HepG2 (cell line): Measurements from ENCODE around the gene TWNK. TPM values are rescaled to one million over a fixed set of nuclear protein-coding genes. Genes with fewer than 3 reads are reported as not detected.

Source experiments
- ATAC-seq: fragments of 200-7000 bp; cut with Tn5 transposase; 3 replicates; pipeline ENCODE4 v1.9.1; 2020; ENCODE audit warnings: mild to moderate bottlenecking, moderate library complexity
- BruUV-seq: library from RNA; stranded (reverse); fragments of 400-500 nt; replicated peaks from 2 replicates; lab custom pipeline; 2021; lab: Mats Ljungman, UMichigan
- CTCF ChIA-PET: fragments of 300-600 bp; formaldehyde crosslinking; extraction: SDS; loops from one replicate; lab custom pipeline; 2021; ENCODE audit warnings: low total read pairs, inconsistent platforms, low intra/inter-chr PET ratio; lab: Yijun Ruan, JAX
- POLR2A ChIA-PET: fragments of 350-600 bp; sonication (Branson Sonifier 250); formaldehyde crosslinking; loops from one replicate; lab custom pipeline; 2020; ENCODE audit warnings: antibody characterized with exemption, inconsistent platforms; lab: Yijun Ruan, JAX
- DNase-seq: peaks from one replicate; pipeline ENCODE4 v3.0.0-alpha.2; 2015; ENCODE audit warnings: low spot score
- FAIRE-seq: peaks from 3 replicates; lab custom pipeline; 2011; peaks lifted over from hg19 to GRCh38; lab: Jason Lieb, UNC
- H2AFZ ChIP-seq: one replicate; pipeline ENCODE4 v1.6.1; 2011; ENCODE audit warnings: low read length, inconsistent platforms
- H3K27ac ChIP-seq: fragments of 300-600 bp; 3 replicates; pipeline ENCODE4 v1.8.0; 2011; ENCODE audit warnings: mixed run types, mild to moderate bottlenecking, mixed read lengths, low read length, inconsistent platforms; ENCODE audit not compliant: insufficient read depth; ENCODE audit errors: extremely low read length
- H3K27me3 ChIP-seq, 2 experiments: fragments of 200-600 bp in 1 of 2; 2 replicates in 1 of 2; 3 replicates in 1 of 2; pipeline versions ENCODE4 v1.6.0 to v1.8.0; 2011; ENCODE audit warnings: low read length in 2 of 2, mild to moderate bottlenecking in 2 of 2, moderate library complexity in 2 of 2, inconsistent platforms in 1 of 2; ENCODE audit not compliant: insufficient read depth in 2 of 2, control insufficient read depth in 1 of 2
- H3K36me3 ChIP-seq, 2 experiments: fragments of 200-600 bp in 1 of 2; replicated peaks in 1 of 2; 2 replicates in 1 of 2; 3 replicates in 1 of 2; pipeline versions ENCODE4 v1.5.1 to v1.8.0; 2011; ENCODE audit warnings: low read length in 2 of 2, inconsistent platforms in 1 of 2; ENCODE audit not compliant: insufficient read depth in 2 of 2, control insufficient read depth in 1 of 2
- H3K4me1 ChIP-seq: 2 replicates; pipeline ENCODE4 v1.5.1; 2012; ENCODE audit warnings: low read length, inconsistent platforms; ENCODE audit not compliant: insufficient read depth
- H3K4me2 ChIP-seq: 2 replicates; pipeline ENCODE4 v1.6.0; 2011; ENCODE audit warnings: low read depth, low read length, inconsistent platforms
- H3K4me3 ChIP-seq, 3 experiments: fragments of 200-600 bp in 1 of 3; sonication (generic), shearing (Covaris generic) in 1 of 3; replicated peaks in 1 of 3; 2 replicates each; pipeline ENCODE4 v1.5.1; 2011 to 2016; ENCODE audit warnings: low read length in 3 of 3, inconsistent platforms in 2 of 3, low read depth in 2 of 3, mild to moderate bottlenecking in 2 of 3, control low read depth in 1 of 3, mixed read lengths in 1 of 3; ENCODE audit not compliant: insufficient read depth in 1 of 3
- H3K79me2 ChIP-seq: one replicate; pipeline ENCODE4 v1.6.1; 2011; ENCODE audit warnings: low read length, inconsistent platforms; ENCODE audit not compliant: insufficient read depth
- H3K9ac ChIP-seq: 2 replicates; pipeline ENCODE4 v1.6.0; 2011; ENCODE audit warnings: mild to moderate bottlenecking, low read depth, low read length, inconsistent platforms; ENCODE audit not compliant: insufficient read depth
- H3K9me3 ChIP-seq: 2 replicates; pipeline ENCODE4 v1.5.1; 2012; ENCODE audit warnings: mild to moderate bottlenecking, low read length
- H4K20me1 ChIP-seq: 2 replicates; pipeline ENCODE4 v1.6.0; 2011; ENCODE audit warnings: inconsistent platforms, mild to moderate bottlenecking, low read length, moderate library complexity; ENCODE audit not compliant: insufficient read depth
- ATF3 ChIP-seq: sonication (generic); formaldehyde crosslinking; IDR thresholded peaks from 2 replicates; pipeline ENCODE4 v1.4.0; 2020; ENCODE audit warnings: missing genetic modification reagents
- CEBPG ChIP-seq: IDR thresholded peaks from 2 replicates; pipeline ENCODE4 v1.6.1; 2016
- IRF9 ChIP-seq: sonication (generic); formaldehyde crosslinking; IDR thresholded peaks from 2 replicates; pipeline ENCODE4 v1.8.0; 2022; ENCODE audit warnings: missing genetic modification reagents, mild to moderate bottlenecking, borderline replicate concordance
- KAT7 ChIP-seq: IDR thresholded peaks from 2 replicates; pipeline ENCODE4 v1.6.1; 2018; ENCODE audit warnings: borderline replicate concordance, missing compliant biosample characterization
- RAD21 ChIP-seq: fragments of 450-650 bp; formaldehyde crosslinking; IDR thresholded peaks from 2 replicates; pipeline ENCODE4 v1.5.0; 2020; ENCODE audit warnings: mild to moderate bottlenecking
- SNAI1 ChIP-seq: sonication (generic); formaldehyde crosslinking; IDR thresholded peaks from 2 replicates; pipeline ENCODE4 v1.5.0; 2020; ENCODE audit warnings: mild to moderate bottlenecking, missing genetic modification reagents, borderline replicate concordance
- THAP7 ChIP-seq: sonication (generic); formaldehyde crosslinking; IDR thresholded peaks from 2 replicates; pipeline ENCODE4 v1.8.1; 2023; ENCODE audit warnings: mild to moderate bottlenecking, missing genetic modification reagents
- ZBTB33 ChIP-seq: sonication (generic); formaldehyde crosslinking; IDR thresholded peaks from 2 replicates; pipeline ENCODE4 v1.4.0; 2020; ENCODE audit warnings: missing genetic modification reagents
- ZFYVE20 ChIP-seq: sonication (generic); formaldehyde crosslinking; IDR thresholded peaks from 2 replicates; pipeline ENCODE4 v1.8.0; 2023; ENCODE audit warnings: low read depth, mild to moderate bottlenecking, moderate library complexity, missing genetic modification reagents, borderline replicate concordance
- ZNF205 ChIP-seq: IDR thresholded peaks from 2 replicates; pipeline ENCODE4 v1.6.1; 2018; ENCODE audit warnings: missing biosample characterization, missing genetic modification reagents
- ZNF281 ChIP-seq: sonication (generic); formaldehyde crosslinking; IDR thresholded peaks from 2 replicates; pipeline ENCODE4 v1.4.0; 2020; ENCODE audit warnings: missing genetic modification reagents, borderline replicate concordance
- ZNF432 ChIP-seq: sonication (generic); formaldehyde crosslinking; IDR thresholded peaks from 2 replicates; pipeline ENCODE4 v1.5.0; 2020; ENCODE audit warnings: missing genetic modification reagents, mild to moderate bottlenecking, borderline replicate concordance
- ZNF530 ChIP-seq: sonication (generic); formaldehyde crosslinking; IDR thresholded peaks from 2 replicates; pipeline ENCODE4 v1.5.0; 2020; ENCODE audit warnings: low read depth, mild to moderate bottlenecking, missing genetic modification reagents
- WGBS: methylation state at CpG from one replicate; pipeline ENCODE4 v1.1.6; 2017; ENCODE audit warnings: low lambda C conversion rate; 5-methylcytosine and 5-hydroxymethylcytosine counted together
- in situ Hi-C: cut with HindIII; loops from 2 replicates; pipeline ENCODE4 v1.10.0; 2017; ENCODE audit warnings: low pct_unique_long_range_greater_than_20kb; ENCODE audit not compliant: extremely low pct_ligation_motif_present
- intact Hi-C: fragments of 100-400 bp; cut with micrococcal nuclease; formaldehyde crosslinking; loops from one replicate; pipeline ENCODE4 v1.10.0; 2022; ENCODE audit not compliant: unreplicated experiment
- polyA plus RNA-seq, 8 experiments: library from polyadenylated mRNA; depleted of rRNA in 3 of 8; stranded (reverse) in 7 of 8; unstranded in 1 of 8; fragments of >200 nt; fragmentation: Illumina TruSeq in 4 of 8; extraction: Trizol in 4 of 8; gene quantifications; 2 replicates each; pipeline versions ENCODE4 v1.2.1 to v1.2.3, GENCODE V29; 2011 to 2016; ENCODE audit warnings: low read depth in 4 of 8, missing spikeins in 1 of 8, mixed read lengths in 1 of 8; ENCODE audit not compliant: insufficient read depth in 1 of 8
- total RNA-seq, 5 experiments: library from RNA; depleted of rRNA; stranded (reverse); fragments of >200 nt; fragmentation: Illumina TruSeq; extraction: Trizol; gene quantifications; 2 replicates each; pipeline ENCODE4 v1.2.3, GENCODE V29; 2016; ENCODE audit warnings: low read depth in 1 of 5

TWNK gene
- total and polyA plus RNA-seq, 2 of the 13 experiments (the other 11 are each of a cell fraction or from before 2014, with no cell fraction given) = 10.7 to 16.5 TPM

GRCh38 chr10:100998183-100998990, 11.0 kb downstream of the TWNK start:
- H3K36me3 ChIP-seq = peaks cover 10 to 16% of the 10 kb centered on the region in 2 experiments
- no peak for FAIRE-seq
- intact Hi-C loops (loop anchor here (1.0 kb wide), 1 partner anchor 14 kb away; no protein-coding TSS in a partner anchor), in situ Hi-C loops (no loop called here)
- no peaks in the 10 kb centered on the region for H3K9me3 ChIP-seq
- peak overlapping the region; percentile 98 for H3K4me2 ChIP-seq
- peaks cover 32% of the 10 kb centered on the region for H3K4me1 ChIP-seq
- CTCF ChIA-PET = interaction anchor here (0.8 to 8.5 kb wide), 3 partner anchors 14 to 29 kb away, joined by 4 to 240 read pairs (median 4); partner anchors contain the start of gene SEMA4G
- H3K4me3 ChIP-seq = peak overlapping the region; percentile 71 to 99 (median 91)
- 1% methylated on average over 24 of the region's 25 CpGs for WGBS
- peak overlapping the region; percentile 95 for H3K9ac ChIP-seq
- no peak overlapping the region for H2AFZ ChIP-seq
- peak; percentile 37 for ATAC-seq
- H3K27ac ChIP-seq = peak overlapping the region; percentile 89
- POLR2A ChIA-PET = interaction anchor here (0.5 to 23.0 kb wide), 13 partner anchors 11 to 324 kb away, joined by 3 to 277 read pairs (median 7); partner anchors contain the start of genes KAZALD1, MRPL43, PDZD7 and SEMA4G
- no peaks in the 10 kb centered on the region; a peak in 1 of 5 replicates for H3K27me3 ChIP-seq
- no TSS peak for BruUV-seq
- H3K79me2 ChIP-seq = peaks cover 31% of the 10 kb centered on the region
- H4K20me1 ChIP-seq = no peaks in the 10 kb centered on the region; the same call in 1 of the 2 replicates
- DNase-seq = peak; percentile 78
- TF ChIP-seq SNAI1 (CRISPR knock-in tag) = peak; percentile 77; the same call in 1 of the 2 replicates
- TF ChIP-seq IRF9 (CRISPR knock-in tag) = no peak
- peak; percentile 30; the same call in 1 of the 2 replicates for TF ChIP-seq THAP7
- TF ChIP-seq ATF3 = no peak
- TF ChIP-seq ZBTB33 (CRISPR knock-in tag) = no peak
- TF ChIP-seq ZNF530 (CRISPR knock-in tag) = no peak
- 0 out of 2 replicates have a peak, but pooled peaks have one; percentile 18 for TF ChIP-seq KAT7 (CRISPR knock-in tag)
- no peak for TF ChIP-seq ZNF205 (CRISPR knock-in tag)
- TF ChIP-seq RAD21 (CRISPR knock-in tag) = no peak
- TF ChIP-seq CEBPG = no peak
- TF ChIP-seq ZFYVE20 (CRISPR knock-in tag) = 0 out of 2 replicates have a peak, but pooled peaks have one; percentile 32
- TF ChIP-seq ZNF281 (CRISPR knock-in tag) = peak; percentile 94
- TF ChIP-seq ZNF432 (CRISPR knock-in tag) = no peak
